Renal cortical epithelial cell (primary cell): ENCODE data around the gene UNC13A. TPM values are rescaled to one million over a fixed set of nuclear protein-coding genes. Genes with fewer than 3 reads are reported as not detected.

Source experiments
- DNase-seq: peaks from one replicate; pipeline ENCODE4 v3.0.0-alpha.2; 2011; ENCODE audit warnings: low read depth
- total RNA-seq: library from RNA; depleted of rRNA; stranded (reverse); fragments of >200 nt; gene quantifications from 2 replicates; pipeline ENCODE4 v1.2.3, GENCODE V29; 2014

Gene UNC13A
- total RNA-seq, 1 donor from 2014 or later: 0.05 TPM

DNA sequence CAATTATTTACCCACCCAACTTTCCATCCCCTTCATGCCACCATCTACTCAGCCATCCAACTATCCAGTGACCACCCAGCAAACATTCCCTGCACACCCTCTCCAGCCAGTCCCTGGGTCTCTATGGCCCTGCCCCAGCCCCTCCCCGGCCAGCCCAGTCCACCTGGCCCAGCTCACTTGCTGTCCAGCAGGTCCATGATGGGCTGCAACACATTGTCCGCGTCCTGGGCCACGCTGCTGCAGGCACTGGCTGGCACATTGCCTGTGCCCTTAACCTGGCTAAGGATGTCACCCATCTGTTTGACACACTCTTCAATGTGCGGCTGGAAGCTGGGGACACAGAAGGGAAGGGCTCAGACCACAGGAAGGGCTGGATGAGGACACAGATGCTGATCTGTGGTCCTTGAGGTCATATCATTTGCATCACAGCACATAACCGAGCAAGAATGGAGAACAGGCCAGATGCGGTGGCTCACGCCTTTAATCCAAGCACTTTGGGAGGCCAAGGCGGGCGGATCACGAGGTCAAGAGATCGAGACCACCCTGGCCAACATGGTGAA lies 61.6 kb downstream of the UNC13A start:
- DNase-seq: no peak

DNA sequence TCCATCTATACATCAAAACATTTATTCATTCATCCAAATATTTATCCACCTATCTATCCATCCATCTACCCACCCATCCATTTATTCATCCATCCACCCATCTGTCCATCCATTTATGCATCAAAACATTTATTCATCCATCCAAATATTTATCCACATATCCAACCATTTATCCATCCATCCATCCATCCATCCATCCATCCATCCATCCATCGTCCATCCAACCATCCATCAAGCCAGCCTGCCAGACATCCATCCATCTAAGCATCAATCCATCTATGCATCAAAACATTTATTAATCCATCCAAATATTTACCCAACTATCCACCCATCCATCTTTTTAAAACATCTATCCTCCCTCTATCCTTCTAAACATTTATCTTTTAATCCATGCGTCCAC lies 62.2 kb downstream of the UNC13A start:
- no peak for DNase-seq

DNA sequence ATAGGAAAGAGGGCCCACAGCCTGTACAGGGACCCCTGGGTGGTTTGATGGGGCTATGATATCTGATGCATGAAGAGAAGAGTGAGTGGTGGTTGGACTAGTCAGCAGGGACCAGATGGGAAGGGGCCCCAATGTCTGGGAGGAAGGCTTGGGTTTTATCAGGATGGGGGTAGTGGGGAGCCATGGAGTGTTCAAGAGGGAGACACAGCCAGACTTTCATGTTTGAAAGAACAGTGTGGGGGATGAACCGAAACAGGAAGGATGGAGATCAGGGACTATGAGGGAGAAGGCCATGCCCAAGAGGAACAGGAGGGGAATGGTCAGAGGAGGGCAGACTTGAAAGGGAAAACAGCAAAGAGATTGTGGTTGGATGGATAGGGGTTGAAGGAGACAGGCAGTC lies 63.1 kb downstream of the UNC13A start:
- DNase-seq: no peak

DNA sequence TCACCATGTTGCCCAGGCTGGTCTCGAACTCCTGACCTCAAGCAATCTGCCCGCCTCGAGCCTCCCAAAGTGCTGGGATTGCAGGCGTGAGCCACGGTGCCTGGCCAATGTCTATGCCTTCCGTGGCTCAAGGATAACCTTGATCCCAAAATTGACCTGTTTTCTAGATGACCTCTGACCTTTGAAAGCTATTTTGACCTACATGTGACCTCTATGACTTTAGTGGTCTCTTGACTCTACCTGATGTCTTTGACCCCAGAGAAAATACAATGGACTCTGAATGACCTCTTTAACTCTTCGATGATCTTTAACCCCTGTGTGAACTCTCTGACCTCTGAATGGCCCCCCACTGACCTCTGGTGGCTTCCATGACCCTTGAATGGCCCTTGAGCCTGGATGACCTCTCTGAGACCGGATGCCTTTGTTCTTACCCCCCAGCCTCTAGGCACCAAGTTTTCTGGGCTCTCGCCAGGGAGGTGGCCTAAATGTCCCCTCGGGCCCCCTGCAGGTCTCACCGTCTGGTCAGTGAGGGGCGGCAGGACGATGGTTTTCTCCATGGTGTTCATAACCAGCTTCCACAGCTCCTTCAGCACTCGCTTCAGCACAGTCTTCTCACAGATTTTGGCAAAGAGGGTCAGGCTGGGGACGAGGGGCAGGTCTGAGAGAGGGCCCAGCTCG lies 63.7 kb downstream of the UNC13A start:
- no peak for DNase-seq

DNA sequence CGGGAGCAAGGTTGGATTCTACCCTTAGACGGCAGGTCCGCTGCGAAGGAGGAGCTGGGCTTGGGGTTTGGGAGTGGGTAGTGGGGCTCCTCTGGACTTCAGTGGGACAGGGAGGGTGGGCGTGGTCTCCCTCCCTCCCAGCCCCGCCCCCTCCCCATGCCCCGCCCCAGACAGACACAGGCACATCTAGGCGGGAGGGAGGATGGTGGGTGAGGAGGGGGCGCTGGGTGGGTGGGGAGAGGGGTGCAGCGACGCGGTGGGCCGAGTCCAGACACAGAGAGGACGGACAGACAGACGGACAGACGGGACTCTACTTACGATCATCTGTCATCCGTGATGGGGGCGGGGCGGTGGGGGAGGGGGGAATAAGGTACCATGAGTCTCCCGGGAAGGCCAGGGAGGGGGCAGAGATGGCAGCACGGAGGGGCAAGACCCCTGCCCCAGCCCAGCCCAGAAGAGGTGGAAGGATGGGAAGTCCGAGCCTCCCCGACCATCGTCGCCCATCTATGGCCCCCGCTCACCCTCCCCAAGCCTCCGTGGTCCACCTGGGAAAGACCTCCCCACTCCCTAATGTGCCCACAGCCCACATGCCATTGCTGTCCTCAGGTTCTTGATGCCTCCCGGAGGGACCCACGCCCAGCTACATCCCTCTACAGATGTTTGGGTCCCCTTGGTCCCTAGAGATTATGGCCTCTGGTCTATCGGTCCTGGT lies 64.8 kb downstream of the UNC13A start:
- DNase-seq: no peak

DNA sequence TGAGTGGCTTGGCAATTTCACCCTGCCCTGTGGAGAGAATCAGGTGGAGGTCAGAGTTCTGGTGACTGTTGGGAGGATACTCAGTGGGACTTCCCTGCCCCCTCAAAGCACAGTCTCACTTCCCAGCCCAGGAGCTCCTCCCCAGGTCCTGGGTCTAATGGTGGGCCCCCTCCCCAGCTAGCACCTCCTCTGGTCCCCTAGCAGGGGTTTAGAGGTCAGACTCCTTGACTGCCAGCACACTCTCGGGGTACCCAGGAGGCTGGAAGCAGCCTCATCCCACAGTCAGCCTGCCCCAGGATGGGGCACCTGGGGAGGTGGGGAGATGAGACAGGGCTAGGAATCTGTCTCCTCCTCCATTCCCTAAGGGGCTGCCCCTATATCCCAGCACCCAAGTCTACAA lies 67.5 kb downstream of the UNC13A start:
- no peak for DNase-seq

DNA sequence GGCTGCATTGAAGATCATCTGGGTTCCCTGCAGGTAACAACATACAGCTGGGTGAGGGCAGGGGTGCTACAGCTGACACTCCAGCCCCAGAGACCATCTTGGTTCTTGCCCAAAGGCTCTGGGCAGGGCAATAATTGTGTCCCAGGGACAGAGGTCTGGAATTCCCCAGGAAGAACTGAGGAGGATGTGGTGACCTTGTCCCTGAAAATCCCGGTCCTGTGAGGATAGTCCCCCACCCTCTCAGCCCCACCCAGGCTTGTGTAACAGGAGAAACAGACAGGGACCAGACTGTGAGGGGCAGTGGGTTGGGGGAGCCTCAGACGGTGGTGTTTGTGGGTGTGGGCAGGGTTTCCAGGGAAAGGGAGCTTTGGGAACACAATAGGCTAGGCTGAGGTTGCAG lies 69.2 kb downstream of the UNC13A start:
- DNase-seq: peak; percentile 8

DNA sequence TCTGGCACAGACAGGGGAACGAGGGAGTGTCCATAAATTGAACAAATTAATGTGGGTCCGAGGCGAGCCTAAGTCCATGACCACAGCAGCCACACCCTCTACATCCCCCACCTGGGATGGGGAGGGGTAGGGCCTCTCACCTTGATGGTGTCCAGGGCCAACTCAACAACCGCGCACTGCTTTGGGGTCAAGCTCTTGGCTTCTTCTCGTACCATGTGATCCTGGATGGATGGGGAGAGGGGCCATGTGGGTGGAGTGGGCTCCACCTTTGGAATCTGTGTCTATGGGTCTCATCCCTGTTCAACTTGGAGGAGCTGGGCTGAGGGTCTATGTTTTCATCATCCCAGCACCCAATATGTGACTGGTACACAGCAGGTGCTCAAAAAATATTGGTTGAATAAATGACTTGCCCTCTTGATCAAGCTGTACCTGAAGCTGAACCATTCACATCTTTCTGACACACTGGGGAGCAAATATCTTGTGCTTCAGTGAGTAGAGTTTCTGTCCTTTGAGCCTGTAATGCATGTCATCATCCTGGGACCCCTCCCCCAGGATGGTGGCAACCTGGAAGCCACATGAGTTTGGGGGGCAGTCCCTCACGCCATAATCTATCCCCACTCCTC lies 69.8 kb downstream of the UNC13A start:
- no peak for DNase-seq

DNA sequence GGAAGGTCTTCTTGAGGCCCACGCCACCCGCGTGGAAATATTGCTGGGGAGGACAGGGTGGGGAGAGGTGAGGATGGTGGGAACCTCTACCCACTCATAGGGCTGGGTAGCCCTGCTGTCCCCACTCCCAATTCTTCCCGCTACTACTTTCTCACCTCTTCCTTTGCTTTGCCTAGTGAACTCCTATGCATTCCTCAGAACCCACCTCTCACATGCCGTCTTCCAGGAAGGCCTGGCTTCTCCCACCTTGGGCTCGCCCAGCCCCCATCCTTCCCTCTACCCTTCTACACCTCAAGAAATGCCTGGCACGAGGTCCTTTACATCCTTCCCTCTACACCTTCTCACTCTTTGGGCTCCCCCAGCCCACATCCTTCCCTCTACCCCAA lies 70.4 kb downstream of the UNC13A start:
- DNase-seq: no peak

DNA sequence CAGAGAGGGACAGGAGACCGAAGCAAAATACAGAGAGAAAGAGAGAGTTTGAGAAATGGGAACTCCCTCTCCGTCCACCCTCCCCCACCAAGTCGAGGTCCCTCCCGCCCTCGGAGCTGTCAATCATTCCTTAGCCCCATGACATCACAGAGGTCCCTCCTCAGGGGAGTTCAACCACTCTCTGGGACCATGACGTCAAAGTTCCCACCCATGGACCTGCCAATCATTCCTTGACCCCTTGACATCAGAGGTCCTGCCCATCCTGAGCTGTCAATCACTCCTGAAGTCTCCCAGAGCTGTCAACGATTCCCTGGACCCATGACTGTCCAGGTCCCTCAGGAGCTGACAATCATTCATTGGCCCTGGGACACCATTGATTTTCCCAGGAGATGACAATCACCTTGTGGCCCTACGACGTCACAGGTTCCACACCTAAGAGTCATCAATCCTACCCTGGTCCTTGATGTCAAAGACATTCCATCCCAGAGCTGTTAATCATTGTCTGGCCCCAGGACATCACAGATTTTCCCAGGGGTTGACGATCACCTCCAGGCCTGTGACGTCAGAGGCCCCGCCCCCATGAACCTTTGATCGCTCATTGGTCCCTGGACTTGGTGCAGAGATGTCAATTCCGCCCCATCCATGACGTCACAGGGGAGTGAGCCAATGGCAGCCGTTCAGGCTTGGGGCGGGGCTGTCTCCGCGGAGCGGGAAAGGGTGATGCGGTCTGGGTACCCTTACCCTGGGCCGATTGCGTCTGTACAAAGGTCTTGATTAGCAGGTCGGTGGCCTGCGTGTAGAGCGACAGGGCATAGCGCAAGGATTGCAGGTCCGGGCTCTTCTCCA lies 71.0 kb downstream of the UNC13A start:
- DNase-seq: peak; percentile 60

DNA sequence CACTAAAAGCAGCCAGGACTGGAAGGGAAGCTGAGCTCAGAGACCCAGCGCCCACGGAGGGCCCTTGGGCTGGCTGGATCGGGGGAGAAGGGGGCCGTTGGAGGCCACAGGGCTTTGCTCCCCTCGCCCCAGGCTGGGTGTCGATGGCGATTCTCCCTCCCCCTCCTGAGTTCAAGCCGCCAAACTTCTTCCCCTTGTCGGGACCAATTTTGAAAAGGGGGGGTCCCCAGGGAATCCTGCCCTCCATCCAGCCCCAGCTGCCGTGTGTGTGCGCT lies 71.5 kb downstream of the UNC13A start:
- DNase-seq: no peak

DNA sequence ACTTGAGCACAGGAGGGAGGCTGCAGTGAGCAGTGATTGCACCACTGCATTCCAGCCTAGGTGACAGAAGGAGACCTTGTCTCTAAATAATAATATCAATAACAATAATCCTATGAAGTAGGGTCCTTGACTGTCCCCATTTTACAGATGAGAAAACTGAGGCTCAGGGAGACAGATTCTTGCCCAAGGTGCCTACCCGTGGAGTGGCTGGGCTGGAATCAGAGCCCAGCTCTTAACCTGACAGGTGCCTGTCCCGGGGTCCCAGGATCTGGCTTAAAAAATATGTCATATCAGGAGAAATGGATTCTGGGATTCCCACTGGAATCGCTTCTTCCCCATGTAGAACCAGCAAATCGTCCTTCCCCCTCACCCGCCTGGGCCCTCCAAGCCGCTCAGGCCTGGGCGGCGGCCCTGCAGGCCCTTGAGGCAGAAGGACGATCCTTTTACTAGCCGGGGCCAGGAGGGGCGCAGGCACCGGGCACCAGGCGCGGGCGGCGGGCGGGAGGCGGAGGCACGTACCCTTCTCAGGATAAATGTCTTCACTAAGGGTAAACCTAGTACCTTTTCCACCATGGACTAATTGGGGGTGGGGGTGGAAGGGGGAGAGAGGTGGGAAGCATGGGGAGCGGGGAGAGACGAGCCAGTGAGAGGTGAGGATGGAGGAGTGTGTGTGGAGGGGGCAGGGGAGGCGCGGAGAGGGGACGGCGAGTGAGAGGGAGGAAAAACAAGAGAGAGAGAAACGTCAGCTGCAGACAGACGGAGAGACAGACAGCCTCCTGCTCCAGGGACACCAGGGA lies 72.1 kb downstream of the UNC13A start:
- DNase-seq: no peak

DNA sequence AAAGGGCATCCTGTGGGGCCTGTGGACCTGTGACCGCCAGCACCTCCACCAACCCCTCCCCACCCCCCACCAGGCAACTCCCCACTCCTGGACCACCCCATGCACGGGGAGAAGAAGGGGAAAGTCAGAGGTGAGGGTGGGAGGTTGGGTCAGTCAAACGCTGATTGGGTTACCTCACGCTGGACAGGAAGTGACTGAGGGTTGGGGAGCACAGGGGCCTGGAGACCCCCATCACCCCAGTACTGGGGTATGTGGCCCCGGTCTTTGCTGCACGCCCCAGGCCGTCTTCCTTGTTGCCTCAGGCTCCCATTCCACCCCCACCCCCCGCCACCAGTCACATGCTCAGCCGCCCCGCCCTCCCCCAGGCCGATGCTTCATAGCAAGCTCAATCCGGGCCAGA lies 73.7 kb downstream of the UNC13A start:
- DNase-seq: no peak

DNA sequence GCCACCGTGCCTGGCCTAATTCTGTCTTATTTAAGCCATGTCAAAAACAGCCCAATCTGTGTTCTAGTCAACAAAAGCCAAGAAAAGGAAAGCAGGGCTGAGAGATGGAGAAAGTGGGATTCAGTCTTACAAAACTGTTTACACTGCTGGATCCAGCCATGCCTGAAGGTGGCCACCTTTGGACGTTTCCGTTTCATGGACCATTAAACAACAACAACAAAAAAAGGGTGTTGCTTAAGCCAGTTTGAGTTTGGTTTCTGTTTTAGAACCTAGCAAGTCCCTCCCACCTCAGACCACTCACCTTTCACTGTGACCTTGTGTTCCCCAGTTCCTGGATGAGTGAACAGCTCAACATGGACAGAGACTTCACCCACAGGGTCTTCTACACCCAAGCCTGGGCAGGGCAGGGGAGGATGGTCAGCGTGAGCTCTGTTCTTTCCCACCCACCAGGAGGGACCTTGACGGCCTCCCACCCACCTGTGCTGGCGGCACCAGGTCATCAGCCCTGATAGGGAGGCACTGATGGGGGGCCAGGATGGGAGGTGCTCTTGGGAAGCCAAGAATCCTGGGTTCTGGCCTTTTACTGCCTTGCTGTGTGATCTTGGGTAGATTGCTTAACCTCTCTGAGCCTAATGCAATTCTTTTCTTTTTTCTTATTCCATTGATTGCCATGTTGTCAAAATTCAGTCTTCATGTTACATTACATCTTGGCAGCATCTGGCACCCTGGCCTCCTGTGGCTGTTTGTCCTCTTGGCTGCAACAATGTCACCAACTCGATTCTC lies 76.5 kb downstream of the UNC13A start:
- DNase-seq: peak; percentile 95

DNA sequence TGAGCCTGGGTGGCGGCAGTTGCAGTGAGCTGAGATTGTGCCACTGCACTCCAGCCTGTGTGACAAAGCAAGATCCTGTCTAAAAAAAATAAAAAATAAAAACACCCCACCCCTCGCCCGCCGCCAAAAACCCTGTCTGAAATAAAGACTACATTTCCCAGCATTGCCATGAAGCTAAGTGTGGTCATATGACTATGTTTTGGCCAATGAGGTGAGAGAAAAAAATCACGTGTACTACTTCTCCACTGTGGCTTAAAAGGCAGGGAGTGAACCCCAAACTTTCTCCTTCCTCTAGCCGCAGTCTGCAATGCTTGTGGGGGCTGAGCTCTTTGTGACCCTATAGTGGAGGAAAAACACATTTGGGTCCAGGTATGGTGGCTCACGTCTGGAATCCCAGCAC lies 77.8 kb downstream of the UNC13A start:
- peak; percentile 29 for DNase-seq

DNA sequence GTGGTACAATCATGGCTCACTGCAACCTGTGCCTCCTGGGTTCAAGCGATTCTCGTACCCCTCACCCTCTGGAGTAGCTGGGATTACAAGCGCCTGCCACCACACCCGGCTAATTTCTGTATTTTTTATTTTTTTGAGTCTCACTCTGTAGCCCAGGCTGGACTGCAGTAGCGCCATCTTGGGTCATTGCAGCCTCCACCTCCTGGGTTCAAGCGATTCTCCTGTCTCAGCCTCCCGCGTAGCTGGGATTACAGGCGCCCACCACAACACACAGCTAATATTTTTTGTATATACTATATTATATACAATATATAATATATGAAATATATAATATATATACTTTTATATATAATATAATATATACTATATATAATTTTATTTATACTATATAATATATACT lies 80.2 kb downstream of the UNC13A start:
- no peak for DNase-seq

DNA sequence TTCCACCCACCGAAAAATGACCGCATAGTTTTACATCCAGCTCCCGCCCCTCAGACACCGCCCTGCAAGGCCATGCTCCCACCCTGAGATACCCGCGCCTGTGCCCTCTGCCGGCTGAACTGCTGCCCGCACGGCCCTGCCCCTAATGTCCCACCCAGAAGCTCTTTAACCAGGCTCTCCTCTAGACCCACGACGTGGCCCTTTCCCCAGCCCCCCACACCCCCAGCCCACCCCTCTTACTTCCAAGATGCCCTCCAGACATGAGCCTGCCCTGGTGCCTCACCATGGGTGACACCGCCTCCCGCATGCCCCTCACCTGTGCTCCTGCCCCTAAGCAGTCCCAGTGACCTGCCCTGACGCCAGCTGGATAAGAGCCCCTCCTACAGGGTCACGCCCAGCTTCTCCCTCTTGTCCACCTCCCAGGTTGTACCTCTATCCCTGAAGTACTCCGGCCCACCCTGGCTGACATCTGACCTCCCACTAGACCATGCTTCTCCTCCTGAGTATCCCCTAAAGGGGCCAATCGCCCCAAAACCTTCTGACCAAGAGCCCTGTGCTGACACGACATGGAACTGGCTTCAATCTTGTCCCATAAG lies 81.5 kb downstream of the UNC13A start:
- DNase-seq: no peak

DNA sequence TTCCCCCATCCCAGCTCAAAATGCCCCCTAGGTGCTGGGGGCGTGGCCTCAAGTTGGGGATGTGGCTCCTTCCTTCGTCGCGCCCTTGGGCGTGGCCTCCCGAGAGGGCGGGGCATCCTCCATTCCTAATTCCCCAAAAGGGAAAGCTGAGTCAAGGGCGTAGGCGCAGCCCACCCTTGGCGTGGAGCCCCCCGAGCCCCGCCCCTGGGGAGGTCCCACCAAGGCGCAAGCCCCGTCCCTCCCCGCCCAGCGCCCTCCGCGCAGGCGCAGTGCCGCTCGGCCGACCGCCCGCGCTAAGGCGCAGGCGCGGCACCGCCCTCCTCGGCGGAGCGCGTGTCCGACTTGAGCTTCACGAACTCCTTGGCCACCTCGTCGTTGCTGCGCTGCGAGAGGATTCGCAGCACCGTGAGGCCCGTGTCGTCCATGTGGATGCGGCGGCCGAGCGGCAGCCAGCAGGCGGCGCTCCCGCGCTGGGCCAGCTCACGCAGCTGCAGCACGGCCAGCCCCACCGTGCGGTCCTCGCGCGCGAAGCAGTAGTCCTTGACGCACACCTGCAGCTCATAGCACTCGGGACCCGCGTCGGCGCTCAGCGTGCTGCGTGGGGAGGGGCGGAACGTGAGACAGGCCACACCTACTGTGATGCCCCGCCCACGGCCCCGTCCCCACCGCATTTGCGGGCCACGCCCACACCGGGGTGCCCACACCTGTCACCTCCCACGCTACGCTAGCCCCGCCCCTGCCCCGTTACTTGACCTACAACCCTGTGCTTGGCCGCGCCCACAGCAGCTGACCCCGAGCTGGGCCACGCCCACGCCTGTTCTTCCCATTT lies 82.2 kb downstream of the UNC13A start:
- peak; percentile 64 for DNase-seq

DNA sequence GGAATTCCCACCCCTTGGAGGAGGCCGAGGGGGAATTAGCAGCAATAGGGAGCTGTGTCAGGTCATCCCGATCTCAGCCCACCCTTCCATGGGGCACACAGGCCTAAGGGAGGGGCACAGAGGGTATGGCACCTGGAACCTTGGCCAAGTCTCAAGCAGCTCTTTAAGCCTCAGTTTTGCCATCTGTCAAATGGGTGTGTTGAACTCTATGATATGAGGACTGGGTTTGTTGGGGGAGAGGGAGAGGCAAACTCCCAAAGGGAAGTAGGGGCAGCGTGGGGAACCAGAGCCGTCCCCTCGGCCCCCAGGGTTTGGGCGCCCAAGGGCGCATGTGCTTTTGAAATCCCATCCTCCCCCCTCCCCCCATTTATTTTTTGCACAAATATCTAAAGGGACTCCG lies 83.0 kb downstream of the UNC13A start:
- DNase-seq: no peak
